Anterior cingulate cortex (tissue), 58 donors: ENCODE results near the gene EDEM1.
"Not testable (repeated sequence)": the region's sequence is repeated elsewhere in the genome, so short reads cannot be mapped to it uniquely, and the experiment has no call there.

Source experiments
- DNase-seq, 58 donors: peaks; one replicate each; lab custom pipeline; 2025; lab: John Stamatoyannopoulos, UW

EDEM1 gene

GRCh38 chr3:5227812-5228211, 40.3 kb downstream of the EDEM1 start:
- peak in 1 of 58 donors; percentile 15 for DNase-seq

DNA sequence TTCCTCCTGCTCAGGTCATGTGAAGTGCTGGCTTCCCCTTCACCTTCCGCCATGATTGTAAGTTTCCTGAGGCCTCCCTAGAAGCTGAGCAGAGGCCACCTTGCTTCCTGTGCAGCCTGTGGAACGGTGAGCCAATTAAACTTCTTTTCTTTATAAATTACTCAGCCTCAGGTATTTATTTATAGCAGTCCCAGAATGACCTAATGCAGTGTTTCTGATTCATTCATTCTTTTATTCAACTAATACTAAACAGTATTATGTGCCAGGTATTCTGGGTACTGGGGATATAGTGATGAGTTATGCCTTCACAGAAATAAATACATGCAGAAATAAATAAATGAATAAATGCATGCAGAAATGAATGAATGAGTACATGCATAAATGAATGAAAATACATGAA, 41.9 kb downstream of the EDEM1 start:
- no peak for DNase-seq

DNA sequence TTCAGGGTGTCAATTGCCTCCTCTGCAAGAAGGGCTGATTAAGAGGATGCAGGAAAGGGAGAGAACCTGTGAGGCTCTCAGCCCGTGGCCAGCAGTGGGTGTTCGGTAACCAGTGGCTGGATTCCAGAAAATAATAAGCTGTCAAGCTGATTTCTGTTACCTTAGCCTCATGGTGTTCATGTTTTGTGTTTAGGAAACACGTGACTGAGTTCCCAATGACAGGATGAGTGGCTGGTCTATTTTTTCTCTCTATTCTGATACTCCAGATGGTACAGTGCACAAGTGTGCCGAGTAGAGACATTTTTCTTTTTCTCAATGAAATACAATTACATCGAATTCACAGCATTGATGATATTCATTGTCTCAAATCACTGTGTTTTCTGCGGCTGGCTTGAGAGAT, 43.6 kb downstream of the EDEM1 start:
- no peak for DNase-seq

- peak in 8 of 58 donors; percentile 6 to 36 (median 20) for DNase-seq
Observed at GRCh38 chr3:5231487-5231886, 44.0 kb downstream of the EDEM1 start.

DNA sequence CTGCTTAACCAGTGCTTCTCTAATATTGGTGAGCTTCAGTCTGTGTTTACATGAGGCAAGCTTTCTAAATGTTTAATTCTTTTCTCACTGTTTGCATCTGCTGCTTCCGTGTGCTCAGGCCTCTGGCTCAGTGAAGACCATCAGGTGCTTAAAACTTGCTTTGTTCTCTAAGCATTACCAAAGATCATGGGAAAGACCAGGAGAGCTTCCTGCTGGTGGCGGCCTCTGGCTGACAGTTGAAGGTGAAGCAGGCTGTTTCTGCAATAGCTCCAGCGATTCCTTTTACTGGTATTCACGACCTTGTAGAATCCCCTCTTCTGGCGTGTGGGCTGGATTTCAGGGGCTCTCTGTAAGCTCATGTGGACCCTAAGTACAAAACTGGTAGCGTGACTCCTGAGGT, 45.1 kb downstream of the EDEM1 start:
- no peak for DNase-seq

GRCh38 chr3:5233026-5233425, 45.5 kb downstream of the EDEM1 start:
- no peak for DNase-seq

DNA sequence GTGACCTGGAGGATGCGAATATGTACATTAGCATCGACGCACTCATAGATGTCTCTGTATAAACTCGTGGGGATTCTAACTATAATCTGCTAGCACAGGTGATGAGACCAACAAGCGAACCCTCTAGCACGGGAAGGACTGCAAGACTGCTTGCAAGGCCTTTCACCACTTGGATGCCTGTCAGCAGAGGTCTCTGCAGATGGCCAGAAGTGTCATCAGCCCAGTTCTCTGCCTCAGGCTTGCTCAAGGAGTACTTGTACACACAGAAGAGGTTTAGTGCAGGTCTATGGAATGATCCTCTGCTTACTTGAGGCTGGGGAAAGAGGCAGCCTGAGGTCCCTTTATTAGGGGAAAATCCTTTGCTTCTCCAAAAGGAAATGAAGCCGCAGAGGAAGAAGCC, 48.1 kb downstream of the EDEM1 start:
- no peak for DNase-seq

GRCh38 chr3:5238545-5238944, 51.0 kb downstream of the EDEM1 start:
- DNase-seq, result no peak

- no peak for DNase-seq
Observed at GRCh38 chr3:5239602-5240001, 52.1 kb downstream of the EDEM1 start.

- no peak for DNase-seq
Observed at GRCh38 chr3:5240740-5241139, 53.2 kb downstream of the EDEM1 start.

GRCh38 chr3:5242785-5243184, 55.3 kb downstream of the EDEM1 start:
- DNase-seq, result not testable (repeated sequence)

DNA sequence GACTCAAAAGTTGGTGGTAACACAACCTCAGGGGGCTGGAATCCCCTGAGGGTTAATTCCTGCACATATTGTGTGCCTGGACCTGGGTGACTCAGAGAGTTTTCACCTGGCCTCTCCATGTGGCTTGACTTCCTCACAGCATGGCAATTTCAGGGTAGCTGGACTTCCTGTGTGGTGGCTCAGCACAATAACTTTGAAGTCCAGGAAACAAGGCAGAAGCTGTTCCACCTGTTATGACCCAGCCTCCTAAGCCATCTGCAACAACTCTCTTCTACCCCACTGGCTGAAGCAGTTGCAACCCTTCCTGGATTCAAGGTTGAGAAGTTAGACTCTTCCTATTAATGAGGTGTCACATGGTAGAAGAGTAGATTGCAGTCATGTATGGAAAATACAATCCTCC, 58.4 kb downstream of the EDEM1 start:
- no peak for DNase-seq

DNA sequence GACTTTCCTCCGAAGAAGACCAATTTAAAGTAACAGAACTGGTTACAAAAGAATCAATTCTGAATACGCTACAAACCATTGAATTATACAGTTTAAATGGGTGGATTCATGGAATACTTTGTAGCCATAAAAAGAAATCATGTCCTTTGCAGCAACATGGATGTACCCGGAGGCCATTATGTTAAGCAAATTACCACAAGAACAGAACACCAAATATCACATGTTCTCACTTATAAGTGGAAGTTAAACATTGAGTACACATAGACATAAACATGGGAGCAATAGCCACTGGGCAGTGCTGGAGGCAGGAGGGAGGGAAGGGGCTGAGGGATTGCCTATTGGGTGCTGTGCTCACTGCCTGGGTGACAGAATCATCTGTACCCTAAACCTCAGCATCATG, 61.3 kb downstream of the EDEM1 start:
- no peak for DNase-seq

DNA sequence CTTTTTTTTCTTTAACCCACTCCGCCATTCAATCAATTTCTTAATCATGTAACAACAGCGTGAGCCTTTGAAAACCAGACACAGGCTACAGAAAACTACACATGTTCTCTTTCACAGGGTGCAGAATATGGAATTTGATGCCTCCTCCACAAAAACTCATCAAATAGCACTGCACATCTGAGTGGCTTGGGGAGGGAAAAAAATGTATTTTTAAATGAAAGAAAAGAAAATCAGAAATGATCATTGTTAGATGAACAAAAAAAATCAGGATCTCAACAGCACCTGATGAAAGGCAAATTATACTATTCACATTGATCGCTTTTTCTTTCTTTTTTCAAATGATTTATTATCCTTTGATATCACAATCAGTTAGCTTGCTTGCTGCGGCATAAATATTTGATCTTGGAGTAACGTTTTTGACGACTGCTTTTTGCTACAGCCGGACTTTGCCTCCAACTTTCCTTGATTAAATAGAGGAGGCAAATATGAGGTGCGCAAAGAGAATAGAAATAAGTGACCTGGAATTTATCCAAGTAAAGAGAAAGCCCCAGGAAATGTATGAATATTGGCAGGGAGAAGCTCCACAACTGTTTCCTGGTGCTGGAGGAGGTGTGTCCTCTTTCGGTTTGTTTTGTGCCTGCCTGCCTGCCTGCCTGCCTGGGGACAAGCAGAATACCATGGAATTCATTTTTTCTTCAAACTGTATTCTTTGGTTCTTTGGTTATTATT, 63.1 kb downstream of the EDEM1 start:
- DNase-seq, result peak in 1 of 58 donors; percentile 41

- DNase-seq, result no peak
Observed at GRCh38 chr3:5251196-5251583, 63.7 kb downstream of the EDEM1 start.

GRCh38 chr3:5252131-5252530, 64.6 kb downstream of the EDEM1 start:
- no peak for DNase-seq

GRCh38 chr3:5254281-5255048, 67.0 kb downstream of the EDEM1 start:
- DNase-seq, result no peak

DNA sequence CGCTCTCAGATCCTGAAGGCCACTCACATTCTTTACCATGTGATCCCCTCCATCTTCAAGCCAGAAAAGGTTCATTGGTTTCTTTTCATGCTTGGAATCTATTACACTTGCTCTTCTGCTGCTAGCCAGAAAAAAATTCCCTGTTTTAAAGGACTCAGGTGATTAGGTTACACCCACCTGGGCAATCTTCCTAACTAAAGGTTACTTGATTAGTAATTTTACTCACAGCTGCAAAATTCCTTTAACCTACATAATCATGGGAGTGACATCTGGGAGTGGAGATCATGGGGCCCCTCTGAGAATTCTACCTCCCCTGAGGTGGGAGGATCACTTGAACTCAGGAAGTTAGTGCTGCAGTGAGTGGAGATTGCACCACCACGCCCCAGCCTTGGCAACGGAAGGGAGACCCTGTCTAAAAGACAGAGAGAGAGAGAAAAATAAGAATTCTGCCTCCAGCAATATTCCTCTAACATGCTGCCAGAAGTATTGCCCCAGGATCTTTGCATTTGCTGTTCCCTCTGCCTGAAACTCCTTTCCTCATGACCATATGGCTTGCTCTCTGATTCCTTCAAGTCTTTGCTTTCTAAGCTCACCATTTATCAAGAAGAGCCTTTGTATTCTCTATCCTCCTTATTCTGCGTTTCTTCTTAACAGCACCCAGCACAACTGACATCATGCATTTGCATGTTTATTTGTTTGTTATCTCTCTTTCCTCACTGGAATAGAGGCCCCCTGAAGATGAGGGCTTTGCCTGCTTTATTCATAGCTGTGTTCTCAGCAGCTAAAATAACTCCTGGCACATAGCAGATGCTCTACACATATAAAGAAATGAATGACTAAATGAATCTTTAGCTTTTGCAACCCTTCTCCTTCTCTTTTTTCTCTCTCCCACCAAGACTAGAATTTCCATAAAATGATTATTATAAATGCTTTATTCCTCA, 68.2 kb downstream of the EDEM1 start:
- DNase-seq, result no peak

- no peak for DNase-seq
Observed at GRCh38 chr3:5258526-5258925, 71.0 kb downstream of the EDEM1 start.

DNA sequence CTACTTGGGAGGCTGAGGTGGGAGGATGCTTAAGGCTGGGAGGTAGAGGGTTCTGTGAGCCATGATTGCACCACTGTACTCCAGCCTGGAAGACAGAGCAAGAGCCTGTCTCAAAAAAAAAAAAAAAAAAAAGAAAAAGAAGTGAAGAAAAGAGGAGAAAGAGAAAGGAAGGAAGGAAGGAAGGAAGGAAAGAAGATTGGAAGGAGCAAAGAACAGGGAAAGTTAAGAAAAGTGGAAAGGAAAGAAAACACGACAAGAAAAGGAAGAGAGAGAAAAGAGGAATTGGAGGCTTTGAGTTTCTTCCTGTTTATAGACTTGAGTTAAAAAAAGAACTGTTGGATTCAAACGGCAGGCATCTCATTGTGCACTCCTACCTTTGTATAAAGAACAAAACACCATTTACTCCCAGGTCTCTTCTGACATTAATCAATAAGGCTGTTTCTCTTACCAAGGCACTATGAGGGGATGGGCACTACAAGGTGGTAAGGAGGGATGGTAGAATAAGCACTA, 73.5 kb downstream of the EDEM1 start:
- DNase-seq, result no peak

- DNase-seq, result no peak
Observed at GRCh38 chr3:5262507-5262906, 75.0 kb downstream of the EDEM1 start.
